ENCODE results near the gene GSG1L.

Gene GSG1L

GRCh38 chr16:27767971-27768591 lies 295.4 kb downstream of the GSG1L start:
- no peak for DNase-seq

GRCh38 chr16:27767081-27767480 lies 296.4 kb downstream of the GSG1L start:
- DNase-seq, result no peak

GRCh38 chr16:27766236-27766925 lies 297.1 kb downstream of the GSG1L start:
- no peak for DNase-seq

GRCh38 chr16:27764869-27765675 lies 298.4 kb downstream of the GSG1L start:
- DNase-seq, result no peak

GRCh38 chr16:27764427-27764826 lies 299.1 kb downstream of the GSG1L start:
- DNase-seq, result no peak

- DNase-seq, result no peak
Measured at GRCh38 chr16:27762441-27762840, 301.1 kb downstream of the GSG1L start.

- DNase-seq, result no peak
Measured at GRCh38 chr16:27761816-27762215, 301.7 kb downstream of the GSG1L start.

GRCh38 chr16:27760789-27761176 lies 302.7 kb downstream of the GSG1L start:
- no peak for DNase-seq

- DNase-seq, result peak; percentile 17 to 63
Measured at GRCh38 chr16:27759967-27760788, 303.3 kb downstream of the GSG1L start.

GRCh38 chr16:27759301-27759871 lies 304.1 kb downstream of the GSG1L start:
- DNase-seq, result no peak

- DNase-seq, result no peak
Measured at GRCh38 chr16:27758544-27758943, 305.0 kb downstream of the GSG1L start.

- DNase-seq, result no peak
Measured at GRCh38 chr16:27756206-27756970, 307.1 kb downstream of the GSG1L start.

GRCh38 chr16:27754788-27755690 lies 308.5 kb downstream of the GSG1L start:
- DNase-seq, result no peak

- DNase-seq, result no peak
Measured at GRCh38 chr16:27753563-27753962, 310.0 kb downstream of the GSG1L start.

GRCh38 chr16:27752241-27752640 lies 311.3 kb downstream of the GSG1L start:
- no peak for DNase-seq

GRCh38 chr16:27751676-27752075 lies 311.8 kb downstream of the GSG1L start:
- DNase-seq, result no peak

GRCh38 chr16:27751233-27751632 lies 312.3 kb downstream of the GSG1L start:
- DNase-seq, result no peak

GRCh38 chr16:27749946-27750345 lies 313.6 kb downstream of the GSG1L start:
- no peak for DNase-seq

- no peak for DNase-seq
Measured at GRCh38 chr16:27749547-27749875, 314.0 kb downstream of the GSG1L start.

GRCh38 chr16:27748868-27749546 lies 314.5 kb downstream of the GSG1L start:
- peak in 1 of 2 experiments; percentile 52 for DNase-seq
